MCF 10A (cell line): ENCODE measurements around the gene TTLL1. TPM values are rescaled to one million over a fixed set of nuclear protein-coding genes. Genes with fewer than 3 reads are reported as not detected.
A peak's percentile ranks its signal among the peaks of the same experiment; 100 is the strongest.

Experiments
- BruUV-seq: library from RNA; stranded (reverse); fragments of 400-500 nt; replicated peaks from 2 replicates; lab custom pipeline; 2021; lab: Mats Ljungman, UMichigan
- CTCF ChIA-PET: fragments of 300-600 bp; sonication (Branson Sonifier 250); formaldehyde crosslinking; extraction: SDS; loops from one replicate; lab custom pipeline; 2021; ENCODE audit warnings: antibody characterized with exemption, inconsistent platforms; lab: Yijun Ruan, JAX
- POLR2A ChIA-PET: fragments of 300-600, 350-650 bp; sonication (Branson Sonifier 250); formaldehyde crosslinking; extraction: SDS; loops from one replicate; lab custom pipeline; 2020; ENCODE audit warnings: antibody characterized with exemption, inconsistent platforms; lab: Yijun Ruan, JAX
- DNase-seq: peaks from one replicate; pipeline ENCODE4 v3.0.0-alpha.2; 2018; ENCODE audit not compliant: unreplicated experiment
- H3K27ac Mint-ChIP-seq: one replicate; pipeline ENCODE4 v1.8.0; 2022; ENCODE audit warnings: mild to moderate bottlenecking, low read depth, mixed read lengths; ENCODE audit not compliant: unreplicated experiment
- H3K27me3 Mint-ChIP-seq: one replicate; pipeline ENCODE4 v1.8.0; 2022; ENCODE audit warnings: mixed read lengths; ENCODE audit not compliant: insufficient read depth, unreplicated experiment
- H3K36me3 Mint-ChIP-seq: one replicate; pipeline ENCODE4 v1.8.0; 2022; ENCODE audit warnings: mild to moderate bottlenecking, moderate library complexity, mixed read lengths; ENCODE audit not compliant: insufficient read depth, unreplicated experiment
- H3K4me1 Mint-ChIP-seq: one replicate; pipeline ENCODE4 v1.8.0; 2022; ENCODE audit warnings: mixed read lengths; ENCODE audit not compliant: insufficient read depth, unreplicated experiment
- H3K4me3 Mint-ChIP-seq: one replicate; pipeline ENCODE4 v1.8.0; 2022; ENCODE audit warnings: mild to moderate bottlenecking, moderate library complexity, mixed read lengths; ENCODE audit not compliant: unreplicated experiment
- H3K9me3 Mint-ChIP-seq: one replicate; pipeline ENCODE4 v1.8.0; 2022; ENCODE audit warnings: mixed read lengths; ENCODE audit not compliant: unreplicated experiment
- intact Hi-C: fragments of 100-400 bp; cut with micrococcal nuclease; formaldehyde crosslinking; loops from 2 replicates; pipeline ENCODE4 v1.14.1; 2022
- total RNA-seq: library from RNA; stranded (reverse); gene quantifications from 2 replicates; pipeline ENCODE4 v1.2.3, GENCODE V29; 2022
- TF ChIP-seq, protein P1 (sequence below): fragments of 200-600 bp; IDR thresholded peaks from one replicate; pipeline ENCODE4 v1.8.0; 2022; ENCODE audit warnings: antibody characterized with exemption, mild to moderate bottlenecking; ENCODE audit not compliant: unreplicated experiment

The TTLL1 gene
- total RNA-seq, 1 experiment from 2014 or later: 3.3 TPM

DNA sequence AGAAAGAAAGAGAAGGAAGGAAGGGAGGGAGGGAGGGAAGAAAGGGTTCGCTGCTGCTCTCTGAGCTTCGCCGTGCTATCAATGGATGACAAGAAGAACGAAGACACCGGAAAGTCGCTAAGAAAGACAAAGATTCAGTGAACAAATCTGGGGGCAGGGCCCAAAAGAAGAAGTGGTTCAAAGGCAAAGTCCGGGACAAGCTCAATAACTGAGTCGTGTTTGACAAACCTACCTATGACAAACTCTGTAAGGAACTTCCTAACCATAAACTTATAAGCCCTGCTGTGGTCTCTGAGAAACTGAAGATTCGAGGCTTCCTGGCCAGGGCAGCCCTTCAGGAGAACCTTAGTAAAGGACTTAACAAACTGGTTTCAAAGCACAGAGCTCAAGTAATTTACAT, 2.9 kb upstream of the TTLL1 start:
- no peak overlapping the region for H3K4me3 Mint-ChIP-seq
- H3K27ac Mint-ChIP-seq: no peak overlapping the region
- TF ChIP-seq, protein P1, sequence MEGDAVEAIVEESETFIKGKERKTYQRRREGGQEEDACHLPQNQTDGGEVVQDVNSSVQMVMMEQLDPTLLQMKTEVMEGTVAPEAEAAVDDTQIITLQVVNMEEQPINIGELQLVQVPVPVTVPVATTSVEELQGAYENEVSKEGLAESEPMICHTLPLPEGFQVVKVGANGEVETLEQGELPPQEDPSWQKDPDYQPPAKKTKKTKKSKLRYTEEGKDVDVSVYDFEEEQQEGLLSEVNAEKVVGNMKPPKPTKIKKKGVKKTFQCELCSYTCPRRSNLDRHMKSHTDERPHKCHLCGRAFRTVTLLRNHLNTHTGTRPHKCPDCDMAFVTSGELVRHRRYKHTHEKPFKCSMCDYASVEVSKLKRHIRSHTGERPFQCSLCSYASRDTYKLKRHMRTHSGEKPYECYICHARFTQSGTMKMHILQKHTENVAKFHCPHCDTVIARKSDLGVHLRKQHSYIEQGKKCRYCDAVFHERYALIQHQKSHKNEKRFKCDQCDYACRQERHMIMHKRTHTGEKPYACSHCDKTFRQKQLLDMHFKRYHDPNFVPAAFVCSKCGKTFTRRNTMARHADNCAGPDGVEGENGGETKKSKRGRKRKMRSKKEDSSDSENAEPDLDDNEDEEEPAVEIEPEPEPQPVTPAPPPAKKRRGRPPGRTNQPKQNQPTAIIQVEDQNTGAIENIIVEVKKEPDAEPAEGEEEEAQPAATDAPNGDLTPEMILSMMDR: no peak
- H3K36me3 Mint-ChIP-seq: no peaks in the 10 kb centered on the region
- no peak for DNase-seq
- no peaks in the 10 kb centered on the region for H3K27me3 Mint-ChIP-seq
- ChIA-PET POLR2A (interaction anchor here (0.6 to 0.7 kb wide), 2 partner anchors 15 to 104 kb away, joined by 3 to 4 read pairs; no protein-coding TSS in a partner anchor), CTCF (interaction anchor here (1.1 to 2.5 kb wide), 3 partner anchors 103 to 224 kb away, joined by 3 to 14 read pairs (median 4); no protein-coding TSS in a partner anchor)
- no TSS peak for BruUV-seq
- peaks cover 14% of the 10 kb centered on the region for H3K4me1 Mint-ChIP-seq
- H3K9me3 Mint-ChIP-seq: peaks cover 8% of the 10 kb centered on the region
- intact Hi-C loops: loop anchor here (5.0 kb wide), 1 partner anchor 430 kb away; no protein-coding TSS in a partner anchor

DNA sequence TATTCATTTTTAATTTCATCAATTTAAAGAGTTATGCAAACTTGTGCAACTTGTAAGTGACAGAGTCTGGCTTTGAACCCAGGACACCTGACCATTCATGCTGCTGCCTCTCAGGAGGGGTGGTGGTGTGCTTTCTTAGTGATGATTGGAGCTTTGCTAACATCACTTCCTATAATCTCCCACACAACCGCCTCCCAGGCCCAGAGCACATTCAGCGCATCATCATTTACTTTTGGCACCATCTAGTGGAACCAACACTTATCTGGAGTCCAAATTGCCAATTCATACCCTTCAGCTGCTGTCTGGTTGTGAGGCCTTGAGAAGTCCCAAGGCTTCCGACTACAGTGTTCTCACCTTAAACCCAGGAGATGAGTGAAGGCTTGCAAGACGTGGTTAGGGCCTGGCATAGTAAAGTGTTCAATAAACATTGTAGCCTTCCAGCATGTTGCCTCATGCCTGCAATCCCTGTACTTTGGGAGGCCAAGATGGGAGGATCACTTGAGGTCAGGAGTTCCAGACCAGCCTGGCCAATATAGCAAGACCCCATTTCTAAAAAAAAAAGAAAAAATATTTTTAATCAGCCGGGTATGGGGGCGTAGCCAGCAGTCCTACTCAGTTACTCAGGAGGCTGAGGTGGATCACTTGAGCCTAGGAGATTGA, 1.1 kb upstream of the TTLL1 start:
- ChIA-PET POLR2A (interaction anchor here (0.5 to 1.4 kb wide), 18 partner anchors 9 to 476 kb away, joined by 3 to 11 read pairs (median 4); partner anchors contain the start of genes MCAT, PACSIN2 and POLDIP3), CTCF (interaction anchor here (0.5 to 2.5 kb wide), 27 partner anchors 8 to 469 kb away, joined by 3 to 14 read pairs (median 3); no protein-coding TSS in a partner anchor)
- H3K4me3 Mint-ChIP-seq: peak overlapping the region; percentile 76
- H3K27me3 Mint-ChIP-seq: no peaks in the 10 kb centered on the region
- H3K36me3 Mint-ChIP-seq: no peaks in the 10 kb centered on the region
- DNase-seq: peak; percentile 91
- TF ChIP-seq, protein P1: peak; percentile 49
- no TSS peak for BruUV-seq
- H3K4me1 Mint-ChIP-seq: peaks cover 9% of the 10 kb centered on the region
- H3K27ac Mint-ChIP-seq: no peak overlapping the region
- intact Hi-C loops: loop anchor here (1.0 to 5.0 kb wide), 5 partner anchors 100 to 469 kb away; no protein-coding TSS in a partner anchor
- H3K9me3 Mint-ChIP-seq: peaks cover 1% of the 10 kb centered on the region

DNA sequence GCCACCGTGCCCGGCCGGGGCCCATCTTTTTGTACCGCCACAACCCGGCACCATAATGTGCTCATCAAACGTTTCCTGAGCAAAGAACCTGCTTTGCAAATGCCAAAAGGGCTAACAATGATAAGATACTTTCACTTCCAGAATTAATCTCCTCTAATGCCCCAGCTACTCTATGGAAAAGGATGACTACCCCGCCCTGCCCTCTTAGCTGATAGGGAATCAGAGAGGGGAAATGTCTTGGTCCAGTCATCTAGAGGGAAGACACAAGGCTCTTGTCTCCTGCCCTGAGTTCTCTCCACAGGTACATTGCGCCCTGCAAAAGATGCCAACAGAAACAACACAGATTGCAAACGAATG, 586 bp downstream of the TTLL1 start:
- Mint-ChIP-seq H3K9me3 (no peaks in the 10 kb centered on the region), H3K27ac (peak overlapping the region; percentile 95), H3K27me3 (no peaks in the 10 kb centered on the region), H3K4me1 (no peaks in the 10 kb centered on the region), H3K36me3 (no peaks in the 10 kb centered on the region), H3K4me3 (peak overlapping the region; percentile 76)
- CTCF ChIA-PET: no interaction called here
- TF ChIP-seq, protein P1: no peak
- no TSS peak for BruUV-seq
- POLR2A ChIA-PET: interaction anchor here (0.6 to 1.4 kb wide), 2 partner anchors 8 to 23 kb away, joined by 3 to 5 read pairs; no protein-coding TSS in a partner anchor
- no peak for DNase-seq
- intact Hi-C loops: loop anchor here (2.0 kb wide), 1 partner anchor 22 kb away; no protein-coding TSS in a partner anchor
